Raji (cell line): ENCODE data around the gene EGLN2.
A peak's percentile ranks its signal among the peaks of the same experiment; 100 is the strongest.

Experiments used
- POLR2A ChIP-seq: IDR thresholded peaks from 2 replicates; pipeline ENCODE4 v1.6.1; 2011; ENCODE audit warnings: low read depth, low read length, control low read depth; ENCODE audit not compliant: insufficient read depth

The EGLN2 gene

DNA sequence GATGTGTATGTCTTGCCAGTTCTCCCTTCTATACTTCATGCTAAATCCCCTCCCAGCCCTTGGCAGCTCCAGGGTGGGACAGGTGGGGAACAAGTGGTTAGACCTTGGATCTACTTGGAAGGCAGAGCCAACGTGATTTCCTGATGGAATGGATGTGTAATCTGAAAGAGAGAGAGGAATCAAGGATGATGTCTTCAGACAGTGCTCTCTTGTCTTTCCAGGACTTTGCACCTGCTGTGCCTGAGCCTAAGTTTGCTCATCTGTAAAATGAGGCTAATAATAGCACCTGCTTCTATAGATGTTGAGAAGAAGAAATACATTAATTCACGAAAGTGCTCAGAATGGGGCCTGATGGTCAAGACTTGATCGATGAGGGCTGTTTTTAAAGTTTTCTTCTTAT is 7.0 kb upstream of the EGLN2 start:
- TF ChIP-seq POLR2A = no peak

- no peak for TF ChIP-seq POLR2A
Observed at GRCh38 chr19:40797166-40797962, 1.6 kb upstream of the EGLN2 start.

DNA sequence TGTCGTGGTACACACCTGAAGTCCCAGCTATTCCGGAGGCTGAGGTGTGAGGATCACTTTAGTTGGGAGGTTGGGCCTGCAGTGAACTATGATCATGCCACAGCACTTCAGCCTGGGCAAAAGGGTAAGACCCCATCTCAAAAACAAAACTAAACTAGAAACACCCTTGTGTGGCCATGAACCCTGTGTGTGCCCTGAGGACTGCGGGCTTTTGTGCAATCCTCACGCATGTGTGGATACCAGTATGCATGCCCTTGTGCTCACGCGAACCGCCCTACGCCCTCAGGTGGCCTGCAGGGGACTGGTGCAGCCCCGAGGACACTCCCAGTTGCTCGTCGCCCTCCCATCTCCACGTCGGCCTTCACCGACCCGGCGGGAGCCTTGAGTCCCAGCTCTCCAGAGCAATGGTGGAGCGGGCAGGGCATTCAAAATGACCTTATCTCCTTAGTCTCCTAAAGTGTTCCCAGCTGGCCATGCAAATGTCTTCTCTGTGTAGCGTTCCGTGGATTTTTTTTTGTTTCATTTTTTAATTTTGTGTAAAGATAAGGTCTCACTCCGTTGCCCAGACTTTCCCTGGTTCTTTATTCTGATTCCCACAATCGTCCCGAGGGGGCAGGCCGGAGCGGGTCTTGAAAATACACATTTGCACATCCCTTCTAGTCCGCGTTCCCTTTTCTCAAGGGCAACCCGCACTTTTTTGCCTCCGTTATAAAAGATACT is 868 bp upstream of the EGLN2 start:
- TF ChIP-seq POLR2A = peak; percentile 80

DNA sequence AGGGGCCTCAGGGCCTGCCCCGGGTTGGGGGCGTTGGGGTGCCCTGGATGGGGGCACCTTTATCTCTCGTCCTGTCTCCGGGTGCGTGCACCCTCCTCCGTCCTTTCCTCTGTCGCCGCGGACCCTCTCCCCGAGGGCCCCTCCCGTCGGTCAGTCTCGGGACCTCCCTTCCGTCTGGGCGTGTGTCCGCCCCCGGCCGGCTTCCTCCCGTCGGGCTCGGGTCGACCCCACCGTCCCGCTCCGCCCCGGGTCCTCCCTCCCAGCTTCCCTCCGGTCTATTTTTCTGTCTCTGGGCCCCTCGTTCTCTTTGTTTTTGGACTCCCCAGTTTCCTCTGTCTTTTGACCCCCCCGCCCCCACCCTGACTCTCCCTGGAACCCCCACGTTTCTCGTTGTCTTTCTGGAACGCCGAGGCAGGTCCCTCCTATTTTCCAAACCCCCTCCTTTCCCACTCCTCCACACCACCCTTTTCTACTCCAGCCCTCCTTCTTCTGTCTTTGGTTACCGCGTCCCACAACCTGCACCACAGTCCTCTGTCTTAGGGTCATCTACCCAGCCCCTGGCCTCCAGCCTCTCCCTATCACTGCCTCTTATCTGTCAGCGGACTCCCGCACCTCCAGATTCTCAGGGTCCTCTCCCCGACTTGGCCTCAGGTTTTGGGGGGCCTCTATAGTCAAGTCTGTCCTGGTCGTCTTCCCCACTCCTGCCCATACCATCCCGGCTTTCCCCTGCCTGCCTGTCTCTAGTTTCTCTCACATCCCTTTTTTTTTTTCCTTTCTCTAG is 757 bp downstream of the EGLN2 start:
- TF ChIP-seq POLR2A = peak; percentile 18; the same call in 1 of the 2 replicates

- no peak for TF ChIP-seq POLR2A
Observed at GRCh38 chr19:40800339-40800996, 1.5 kb downstream of the EGLN2 start.

- TF ChIP-seq POLR2A = no peak
Observed at GRCh38 chr19:40800997-40801377, 2.0 kb downstream of the EGLN2 start.

DNA sequence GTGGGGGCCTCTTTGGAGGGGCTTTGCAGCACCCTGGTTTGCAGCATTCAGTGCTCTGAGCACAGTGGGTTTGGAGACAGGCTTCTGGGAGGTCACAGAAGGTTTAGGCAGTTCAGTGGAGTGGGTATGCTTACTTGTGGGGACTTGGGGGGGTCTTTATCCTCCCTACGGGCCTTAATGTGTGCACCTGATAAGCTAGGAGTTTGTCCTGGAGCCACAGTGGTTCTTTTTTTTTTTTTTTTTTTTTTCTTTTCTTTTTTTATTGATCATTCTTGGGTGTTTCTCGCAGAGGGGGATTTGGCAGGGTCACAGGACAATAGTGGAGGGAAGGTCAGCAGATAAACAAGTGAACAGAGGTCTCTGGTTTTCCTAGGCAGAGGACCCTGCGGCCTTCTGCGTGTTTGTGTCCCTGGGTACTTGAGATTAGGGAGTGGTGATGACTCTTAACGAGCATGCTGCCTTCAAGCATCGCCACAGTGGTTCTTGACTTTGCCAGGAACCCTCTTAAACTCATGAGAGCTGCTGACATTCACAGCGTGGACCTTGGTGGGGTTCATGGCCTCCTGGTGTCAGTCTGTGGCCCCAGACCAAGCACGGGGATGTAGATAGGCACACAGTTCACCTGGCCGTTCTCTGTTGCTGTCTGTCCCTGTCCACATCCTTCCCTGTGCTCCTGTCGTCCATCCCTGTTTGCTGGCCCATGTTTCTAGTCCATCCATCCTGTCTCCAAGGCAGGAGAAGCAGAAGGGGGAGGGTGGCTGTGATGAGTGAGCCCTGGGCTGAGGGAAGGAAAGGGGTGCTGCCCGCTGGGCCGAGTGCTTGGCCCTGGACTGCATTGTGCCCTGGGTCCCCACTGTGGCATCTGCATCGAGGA is 2.7 kb downstream of the EGLN2 start:
- no peak for TF ChIP-seq POLR2A

GRCh38 chr19:40802300-40803169 is 3.5 kb downstream of the EGLN2 start:
- TF ChIP-seq POLR2A = no peak

DNA sequence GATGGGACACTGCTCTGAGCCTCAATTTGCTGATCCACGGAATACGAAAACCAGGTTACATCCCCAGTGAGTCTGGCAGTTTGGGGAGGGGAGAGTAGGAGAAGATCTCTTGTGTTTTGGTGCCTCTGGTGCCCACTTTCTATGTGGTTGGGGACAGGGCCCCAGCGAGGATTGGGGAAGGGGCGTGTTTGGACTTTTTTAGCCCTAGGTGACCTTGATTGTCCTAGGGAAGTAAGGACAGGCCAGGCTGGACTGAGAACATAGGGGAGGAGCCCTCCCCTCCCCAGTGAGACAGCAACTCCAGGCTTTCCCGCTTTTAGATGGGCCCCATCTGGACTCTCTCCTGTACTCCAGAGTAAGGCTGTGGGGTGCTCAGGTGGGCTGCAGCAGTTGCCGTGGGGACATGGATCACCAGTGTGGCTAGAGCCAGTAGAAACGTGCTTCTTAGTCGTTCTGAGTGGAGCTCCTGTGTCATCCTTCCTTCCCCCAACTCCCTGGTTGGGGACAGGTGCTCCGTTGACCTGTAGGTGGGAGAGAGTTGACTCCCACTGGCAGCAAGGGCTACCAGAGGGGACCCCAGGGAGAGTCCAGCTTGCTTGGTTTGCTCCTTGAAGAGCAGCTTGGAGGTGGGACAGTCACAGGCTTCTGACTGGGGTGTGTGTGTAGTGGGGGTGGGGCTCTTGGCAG is 4.3 kb downstream of the EGLN2 start:
- no peak for TF ChIP-seq POLR2A

- peak; percentile 24; the same call in 1 of the 2 replicates for TF ChIP-seq POLR2A
Observed at GRCh38 chr19:40803857-40804782, 5.1 kb downstream of the EGLN2 start.

DNA sequence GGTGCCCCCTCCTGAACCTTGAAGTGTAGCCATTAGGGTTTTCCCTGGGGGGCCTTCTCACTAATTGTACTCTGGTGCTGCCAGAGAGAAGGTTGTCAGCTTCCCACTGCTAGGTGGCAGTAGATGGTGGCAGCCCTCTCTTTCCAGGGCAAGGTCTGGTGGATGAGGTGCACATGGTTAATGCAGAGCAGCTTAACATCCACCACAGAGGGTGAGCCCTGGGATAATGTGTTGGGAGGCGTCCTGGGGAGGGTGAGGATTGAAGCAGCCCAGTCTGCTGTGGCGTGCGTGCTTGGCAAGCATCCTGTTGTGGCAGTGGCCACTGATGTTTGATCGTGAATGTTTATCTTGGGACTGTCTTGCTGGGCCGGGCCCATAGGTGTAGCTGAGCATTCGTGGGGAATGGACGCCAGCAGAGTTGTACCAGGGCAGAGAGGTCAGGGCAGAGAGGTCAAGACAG is 5.8 kb downstream of the EGLN2 start:
- no peak for TF ChIP-seq POLR2A

- no peak for TF ChIP-seq POLR2A
Observed at GRCh38 chr19:40805258-40805868, 6.4 kb downstream of the EGLN2 start.
